ENCODE data around the gene PPM1E. TPM values are rescaled to one million over a fixed set of nuclear protein-coding genes. Genes with fewer than 3 reads are reported as not detected.

PPM1E gene
- total and polyA plus RNA-seq, 2 of the 8 experiments (the other 6 are each of a cell fraction or from before 2014, with no cell fraction given) = 5.0 to 10.4 TPM

DNA sequence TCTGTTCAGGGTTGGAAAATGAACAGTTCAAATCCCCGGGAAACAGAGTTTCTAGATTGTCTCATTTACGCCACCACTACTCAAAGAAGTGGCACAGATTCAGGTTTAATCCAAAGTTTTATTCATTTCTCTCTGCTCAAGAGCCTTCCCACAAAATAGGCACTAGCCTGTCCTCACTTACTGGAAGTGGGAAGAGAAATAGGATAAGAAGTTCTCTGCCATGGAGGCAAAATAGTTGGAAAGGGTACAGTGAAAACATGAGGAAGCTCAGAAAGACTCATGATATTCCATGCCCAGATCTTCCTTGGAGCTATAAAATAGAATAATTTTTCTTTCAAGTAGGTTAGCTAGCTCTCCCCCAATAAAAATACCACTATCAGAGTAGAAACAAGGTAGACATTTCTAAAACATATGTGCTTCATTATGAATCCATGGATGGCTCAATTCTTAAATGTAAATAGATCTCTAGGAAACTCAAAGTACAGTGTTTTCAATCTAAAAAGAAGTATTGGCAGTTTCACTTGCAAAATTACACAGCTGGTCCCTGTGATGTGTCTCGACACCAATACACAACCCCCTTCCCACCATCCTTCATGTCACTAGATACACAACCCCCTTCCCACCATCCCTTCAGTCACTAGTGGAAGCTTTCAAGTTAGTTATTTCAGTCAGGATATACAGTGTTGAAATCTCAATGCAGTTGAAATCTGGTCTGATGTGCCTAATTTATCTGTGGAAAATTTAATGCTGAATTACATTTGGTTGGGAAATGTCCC lies 225.2 kb downstream of the PPM1E start (continued):
- TF ChIP-seq SAP30 (IDR thresholded peaks at IDR 0.05; ENCODE audit: insufficient read depth, insufficient replicate concordance, low read length) = no peak
- no peak for TF ChIP-seq NANOG (IDR thresholded peaks at IDR 0.05; ENCODE audit: insufficient read depth, low read depth, low read length, poor library complexity, severe bottlenecking)
- no peak for TF ChIP-seq TAF7 (optimal IDR thresholded peaks at IDR 0.05; ENCODE audit: borderline replicate concordance, low read depth, low read length)
- TF ChIP-seq SP1 (IDR thresholded peaks at IDR 0.05; ENCODE audit: low read depth, low read length) = no peak

Measured in H1 (cell line).